Adrenal gland (tissue), 12 donors: Measurements from ENCODE around the gene CARD16. TPM values are rescaled to one million over a fixed set of nuclear protein-coding genes. Genes with fewer than 3 reads are reported as not detected.

ENCODE experiments used
- DNase-seq, 7 donors: peaks; one replicate each; pipeline ENCODE4 v3.0.0-alpha.2; 2019 to 2020
- H3K27ac ChIP-seq, 5 donors: fragments of 200-600 bp; sonication (generic) in 4 of 5; 1 replicate in 3 of 5; 2 replicates in 2 of 5; pipeline versions ENCODE4 v1.5.1 to v1.8.0; 2016 to 2020; ENCODE audit warnings: mild to moderate bottlenecking in 1 of 5
- H3K27me3 ChIP-seq: fragments of 200-600 bp; 2 replicates; pipeline ENCODE4 v1.8.0; 2021
- H3K36me3 ChIP-seq, 2 donors: fragments of 200-600 bp; replicated peaks in 1 of 2; 1 replicate in 1 of 2; 2 replicates in 1 of 2; pipeline versions ENCODE4 v1.5.1 to v1.8.0; 2018 to 2022
- H3K4me1 ChIP-seq, 2 donors: fragments of 200-600 bp; replicated peaks in 1 of 2; 1 replicate in 1 of 2; 2 replicates in 1 of 2; pipeline versions ENCODE4 v1.5.1 to v1.8.0; 2018 to 2021
- H3K4me3 ChIP-seq, 4 donors: fragments of 200-600 bp; sonication (generic) in 3 of 4; one replicate each; pipeline ENCODE4 v1.5.1; 2016 to 2018
- H3K9me3 ChIP-seq, 3 donors: fragments of 200-600 bp; sonication (generic) in 1 of 3; replicated peaks in 1 of 3; 1 replicate in 2 of 3; 2 replicates in 1 of 3; pipeline versions ENCODE4 v1.5.1 to v1.8.0; 2016 to 2021
- POLR2A ChIP-seq, 2 donors: fragments of 450-650 bp; IDR thresholded peaks; one replicate each; pipeline ENCODE4 v1.6.1; 2017; ENCODE audit warnings: antibody characterized with exemption in 2 of 2, mild to moderate bottlenecking in 2 of 2, moderate library complexity in 1 of 2
- WGBS, 4 donors: extraction: QIAGEN DNeasy Blood & Tissue Kit in 2 of 4; methylation state at CpG; one replicate each; pipeline versions ENCODE4 v1.1.5 to v1.1.7; 2013 to 2017; 5-methylcytosine and 5-hydroxymethylcytosine counted together
- intact Hi-C, 2 donors: fragments of 100-400 bp; cut with DNase I; formaldehyde crosslinking; loops; one replicate each; pipeline versions ENCODE4 v1.14.1 to v1.15.0; 2022 to 2023
- polyA plus RNA-seq, 3 donors: library from polyadenylated mRNA; stranded (reverse); fragments of 200-250 nt in 2 of 3; fragments of 350-450 nt in 1 of 3; fragmentation: Illumina TruSeq in 1 of 3; extraction: RNeasy Lipid Tissue Mini Kit (QIAGEN cat#74804) in 1 of 3; gene quantifications; one replicate each; pipeline ENCODE4 v1.2.3, GENCODE V29; 2013 to 2014
- total RNA-seq, 9 donors: library from RNA; depleted of rRNA in 4 of 9; stranded (reverse); fragments of >200 nt in 4 of 9; fragments of 120-200 nt in 1 of 9; fragmentation: NEBNext Ultra II Directional in 1 of 9; extraction: Animal tissue kit (Norgen Biotek cat#: 25700) in 1 of 9; gene quantifications; one replicate each; pipeline versions ENCODE4 v1.1.0 to v1.2.4, GENCODE V29; 2013 to 2023
- TF ChIP-seq, protein P1 (sequence below), 6 experiments: fragments of 450-650 bp in 4 of 6; fragments of 200-600 bp in 2 of 6; sonication (generic) in 1 of 6; IDR thresholded peaks; 1 replicate in 5 of 6; 2 replicates in 1 of 6; pipeline versions ENCODE4 v1.5.1 to v1.8.0; 2016 to 2021; ENCODE audit warnings: antibody characterized with exemption in 6 of 6, mild to moderate bottlenecking in 2 of 6, moderate library complexity in 1 of 6
- donor health status: healthy with polysubstance abuse.
- donor health status: Bipolar disorder and iron deficiency.
- donor health status: DM: yes; HTN: yes; CAD: no.
- donor health status: DM: no; HTN: no; CAD: no.
- donor health status: DM: no; HTN: no; CAD: no.
- donor health status: DM: yes; HTN: yes; CAD: no.

The CARD16 gene
- total and polyA plus RNA-seq, 12 donors = 3.3 to 48.6 (median 12.2) TPM; not detected in 1

DNA sequence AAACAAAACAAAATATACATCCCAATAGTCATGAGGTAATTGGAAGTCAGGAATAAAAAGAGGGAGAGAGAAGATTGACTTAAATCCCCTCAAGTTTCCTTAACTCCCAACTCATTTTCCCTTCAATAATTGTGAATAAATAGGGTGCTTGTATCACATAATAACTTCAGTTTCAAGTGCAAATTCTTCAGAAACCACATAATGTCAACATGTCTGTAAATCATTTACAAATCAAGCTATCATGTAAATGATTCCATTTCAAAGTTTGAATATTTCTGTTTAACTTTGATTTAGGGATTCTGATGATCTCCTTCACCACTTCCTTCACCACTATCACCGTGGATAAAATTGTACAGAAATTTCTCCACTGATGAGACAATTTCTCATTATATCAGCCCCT is 45.4 kb downstream of the CARD16 start:
- WGBS, 4 donors = 76 to 83% (median 80%) methylated on average over 1 of the region's 1 CpG
- H3K27me3 ChIP-seq = no peaks in the 10 kb centered on the region
- no peaks in the 10 kb centered on the region for H3K36me3 ChIP-seq
- H3K4me3 ChIP-seq = no peak overlapping the region
- no peak overlapping the region for H3K27ac ChIP-seq
- intact Hi-C loops = no loop called here
- TF ChIP-seq POLR2A (IDR thresholded peaks at IDR 0.05) = no peak
- TF ChIP-seq, protein P1, sequence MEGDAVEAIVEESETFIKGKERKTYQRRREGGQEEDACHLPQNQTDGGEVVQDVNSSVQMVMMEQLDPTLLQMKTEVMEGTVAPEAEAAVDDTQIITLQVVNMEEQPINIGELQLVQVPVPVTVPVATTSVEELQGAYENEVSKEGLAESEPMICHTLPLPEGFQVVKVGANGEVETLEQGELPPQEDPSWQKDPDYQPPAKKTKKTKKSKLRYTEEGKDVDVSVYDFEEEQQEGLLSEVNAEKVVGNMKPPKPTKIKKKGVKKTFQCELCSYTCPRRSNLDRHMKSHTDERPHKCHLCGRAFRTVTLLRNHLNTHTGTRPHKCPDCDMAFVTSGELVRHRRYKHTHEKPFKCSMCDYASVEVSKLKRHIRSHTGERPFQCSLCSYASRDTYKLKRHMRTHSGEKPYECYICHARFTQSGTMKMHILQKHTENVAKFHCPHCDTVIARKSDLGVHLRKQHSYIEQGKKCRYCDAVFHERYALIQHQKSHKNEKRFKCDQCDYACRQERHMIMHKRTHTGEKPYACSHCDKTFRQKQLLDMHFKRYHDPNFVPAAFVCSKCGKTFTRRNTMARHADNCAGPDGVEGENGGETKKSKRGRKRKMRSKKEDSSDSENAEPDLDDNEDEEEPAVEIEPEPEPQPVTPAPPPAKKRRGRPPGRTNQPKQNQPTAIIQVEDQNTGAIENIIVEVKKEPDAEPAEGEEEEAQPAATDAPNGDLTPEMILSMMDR (IDR thresholded peaks at IDR 0.05) = no peak
- no peaks in the 10 kb centered on the region for H3K9me3 ChIP-seq
- DNase-seq = no peak
- H3K4me1 ChIP-seq = no peaks in the 10 kb centered on the region

DNA sequence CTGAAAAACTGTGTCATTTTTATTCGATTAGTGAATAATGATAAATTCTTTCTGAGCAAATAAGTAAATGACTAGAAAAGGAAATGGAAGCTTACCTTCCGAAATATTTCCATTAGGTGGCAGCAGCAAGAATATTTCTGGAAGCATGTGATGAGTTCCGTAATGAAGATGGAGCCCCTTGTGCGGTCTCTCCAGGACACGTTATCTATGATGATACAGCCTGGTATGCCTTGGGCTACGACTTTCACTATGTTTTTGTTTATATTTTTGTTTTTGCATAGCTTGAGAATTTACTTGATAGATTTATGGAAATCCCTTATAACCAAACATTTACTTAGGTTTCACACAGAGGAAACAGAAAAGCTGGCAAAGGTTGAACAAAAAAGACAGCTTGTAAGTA is 47.8 kb downstream of the CARD16 start:
- DNase-seq = no peak
- 62 to 74% (median 67%) methylated on average over 6 of the region's 6 CpGs for WGBS, 4 donors
- Histone ChIP-seq H3K4me1 (no peaks in the 10 kb centered on the region), H3K4me3 (no peak overlapping the region), H3K9me3 (no peaks in the 10 kb centered on the region), H3K27me3 (no peaks in the 10 kb centered on the region), H3K36me3 (no peaks in the 10 kb centered on the region), H3K27ac (no peak overlapping the region)
- TF ChIP-seq, protein P1 (IDR thresholded peaks at IDR 0.05) = no peak
- TF ChIP-seq POLR2A (IDR thresholded peaks at IDR 0.05) = no peak
- intact Hi-C loops = no loop called here

DNA sequence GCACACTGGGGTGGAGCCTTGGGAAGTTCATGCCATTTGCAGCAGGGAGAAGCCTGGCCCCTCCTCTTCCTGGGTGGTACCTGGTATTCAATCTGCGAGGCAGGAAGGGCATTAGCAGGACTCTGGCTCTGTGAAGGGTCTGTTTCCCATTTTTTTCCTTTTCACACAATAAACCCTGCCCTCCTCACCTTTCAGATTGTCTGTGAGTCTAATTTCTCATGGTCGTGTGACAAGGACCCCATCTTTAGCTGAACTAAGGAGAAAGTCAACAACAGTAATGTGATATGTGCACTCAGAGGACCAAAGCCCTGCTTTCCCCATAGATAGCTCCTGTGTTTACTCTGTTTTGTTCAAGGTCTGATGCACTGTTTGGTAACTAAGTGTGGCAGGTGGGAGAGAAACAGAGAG is 50.1 kb downstream of the CARD16 start:
- H3K27me3 ChIP-seq = no peaks in the 10 kb centered on the region
- 38 to 67% (median 57%) methylated on average over 2 of the region's 2 CpGs for WGBS, 4 donors
- TF ChIP-seq, protein P1 (IDR thresholded peaks at IDR 0.05) = no peak
- TF ChIP-seq POLR2A (IDR thresholded peaks at IDR 0.05) = no peak
- no peaks in the 10 kb centered on the region for H3K36me3 ChIP-seq
- no peaks in the 10 kb centered on the region for H3K4me1 ChIP-seq
- H3K9me3 ChIP-seq = no peaks in the 10 kb centered on the region
- DNase-seq = no peak
- intact Hi-C loops = no loop called here
- no peak overlapping the region for H3K4me3 ChIP-seq
- no peak overlapping the region for H3K27ac ChIP-seq

DNA sequence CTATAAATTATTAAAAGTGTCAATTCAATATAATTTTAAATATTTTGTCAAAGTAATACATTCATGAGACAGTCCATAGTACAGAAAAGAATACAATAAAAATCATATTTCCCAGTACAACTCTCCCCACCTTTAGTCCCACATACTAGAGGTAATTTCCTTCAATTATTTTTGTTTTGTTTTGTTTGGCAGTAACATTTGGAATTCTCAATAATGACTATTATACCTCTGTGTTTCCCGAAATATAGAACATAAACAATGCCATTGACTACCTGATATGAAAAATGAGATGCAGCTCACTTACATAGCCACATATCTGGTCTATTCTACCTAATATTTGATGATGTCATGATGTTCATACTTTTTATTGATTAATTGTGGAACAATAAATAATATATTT is 52.4 kb downstream of the CARD16 start:
- Histone ChIP-seq H3K4me1 (no peaks in the 10 kb centered on the region), H3K36me3 (no peaks in the 10 kb centered on the region), H3K27me3 (no peaks in the 10 kb centered on the region), H3K9me3 (no peaks in the 10 kb centered on the region), H3K4me3 (no peak overlapping the region), H3K27ac (no peak overlapping the region)
- TF ChIP-seq POLR2A (IDR thresholded peaks at IDR 0.05) = no peak
- TF ChIP-seq, protein P1 (IDR thresholded peaks at IDR 0.05) = no peak
- WGBS, 4 donors = 38 to 60% (median 58%) methylated on average over 1 of the region's 1 CpG
- intact Hi-C loops = no loop called here
- DNase-seq = no peak
